Activated CD4-positive, alpha-beta T cell treated with anti-CD3 and anti-CD28 coated beads for 36 hours (primary cell): ENCODE data around the gene WDR70. TPM values are rescaled to one million over a fixed set of nuclear protein-coding genes. Genes with fewer than 3 reads are reported as not detected.
A peak's percentile ranks its signal among the peaks of the same experiment; 100 is the strongest.

Experiments used
- ATAC-seq: fragments of 200-7000 bp; cut with Tn5 transposase; one replicate; pipeline ENCODE4 v1.10.0; 2021; ENCODE audit warnings: mild to moderate bottlenecking, moderate library complexity
- CTCF ChIA-PET: fragments of 350-600 bp; sonication (Branson Sonifier 250); formaldehyde crosslinking; loops from one replicate; lab custom pipeline; 2021; ENCODE audit warnings: antibody characterized with exemption; lab: Charles Lee
- POLR2A ChIA-PET: fragments of 350-600 bp; sonication (Branson Sonifier 250); formaldehyde crosslinking; loops from one replicate; lab custom pipeline; 2021; ENCODE audit warnings: antibody characterized with exemption, inconsistent platforms; lab: Charles Lee
- DNase-seq: peaks from one replicate; pipeline ENCODE4 v3.0.0-alpha.2; 2020
- H3K27ac Mint-ChIP-seq: one replicate; pipeline ENCODE4 v1.8.0; 2021; ENCODE audit warnings: mixed read lengths
- H3K27me3 Mint-ChIP-seq: one replicate; pipeline ENCODE4 v1.8.0; 2021; ENCODE audit warnings: mixed read lengths
- H3K36me3 Mint-ChIP-seq: one replicate; pipeline ENCODE4 v1.8.0; 2021; ENCODE audit warnings: low read depth, mixed read lengths
- H3K4me1 Mint-ChIP-seq: one replicate; pipeline ENCODE4 v1.8.0; 2021; ENCODE audit warnings: mixed read lengths
- H3K4me3 Mint-ChIP-seq: one replicate; pipeline ENCODE4 v1.8.0; 2021; ENCODE audit warnings: mild to moderate bottlenecking, moderate library complexity, mixed read lengths
- H3K9me3 Mint-ChIP-seq: one replicate; pipeline ENCODE4 v1.8.0; 2021; ENCODE audit warnings: low read depth, mixed read lengths
- intact Hi-C, 2 experiments: fragments of 100-400 bp; cut with DNase I in 1 of 2; cut with micrococcal nuclease in 1 of 2; formaldehyde crosslinking; loops; one replicate each; pipeline versions ENCODE4 v1.14.2 to v1.15.1; 2022 to 2024; cut with DNase I, micrococcal nuclease
- total RNA-seq, 2 experiments: library from RNA; stranded (reverse); gene quantifications; one replicate each; pipeline ENCODE4 v1.2.3, GENCODE V29; 2021

Gene WDR70
- total RNA-seq, 2 experiments from 2014 or later = 33.6 to 38.3 TPM

DNA sequence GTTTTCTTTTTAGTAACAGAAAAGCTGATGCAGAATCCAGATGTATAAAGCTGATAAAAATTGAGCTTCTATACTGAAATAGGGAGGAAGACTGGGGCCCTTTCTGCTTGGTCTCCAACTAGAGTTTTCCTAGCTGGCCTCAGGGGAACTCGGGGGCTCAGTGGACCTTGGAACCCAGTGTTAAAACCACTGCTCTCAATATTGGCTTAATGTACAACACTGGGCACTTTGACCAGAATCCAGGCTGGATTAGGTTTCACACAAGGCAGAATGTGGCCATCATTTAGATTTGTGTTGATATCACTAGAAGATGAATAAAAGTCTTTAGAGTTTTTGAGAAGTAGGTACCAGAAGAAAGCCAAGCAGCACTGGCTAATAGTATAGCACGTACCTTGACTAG lies 346.1 kb downstream of the WDR70 start:
- ATAC-seq = no peak
- Mint-ChIP-seq H3K9me3 (no peaks in the 10 kb centered on the region), H3K36me3 (peaks cover 50% of the 10 kb centered on the region), H3K27ac (no peak overlapping the region), H3K27me3 (no peaks in the 10 kb centered on the region), H3K4me1 (peaks cover 33% of the 10 kb centered on the region), H3K4me3 (no peak overlapping the region)
- intact Hi-C loops = loop anchor here in 1 of 2 experiments (10.0 kb wide), 1 partner anchor 1510 kb away; no protein-coding TSS in a partner anchor
- POLR2A ChIA-PET = no interaction called here
- CTCF ChIA-PET = no interaction called here
- DNase-seq = no peak

DNA sequence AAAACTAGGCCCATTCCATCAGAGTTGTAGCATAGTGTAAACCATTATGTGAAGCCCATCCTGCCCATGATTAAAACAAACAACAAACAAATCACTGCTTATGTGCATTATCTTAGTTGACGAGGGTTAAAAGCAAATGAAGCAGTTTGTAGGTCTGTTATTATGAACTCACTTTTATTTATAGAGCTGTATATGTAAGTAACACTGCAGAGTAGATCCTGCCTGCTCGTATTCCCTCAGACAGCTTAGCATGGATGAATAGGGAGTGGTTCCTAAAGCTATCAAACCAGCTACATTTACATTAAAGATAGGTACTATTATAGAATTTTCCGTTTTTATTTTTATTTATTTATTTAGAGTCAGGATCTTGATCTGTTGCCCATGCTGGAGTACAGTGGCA lies 348.1 kb downstream of the WDR70 start:
- CTCF ChIA-PET = interaction anchor here (1.0 to 1.9 kb wide), 2 partner anchors 10 to 315 kb away, joined by 3 to 5 read pairs; no protein-coding TSS in a partner anchor
- H3K36me3 Mint-ChIP-seq = peaks cover 44% of the 10 kb centered on the region
- no peak for DNase-seq
- no peak overlapping the region for H3K27ac Mint-ChIP-seq
- no peak overlapping the region for H3K4me3 Mint-ChIP-seq
- intact Hi-C loops = loop anchor here in 1 of 2 experiments (10.0 kb wide), 1 partner anchor 1508 kb away; no protein-coding TSS in a partner anchor
- H3K9me3 Mint-ChIP-seq = no peaks in the 10 kb centered on the region
- POLR2A ChIA-PET = no interaction called here
- ATAC-seq = no peak
- H3K4me1 Mint-ChIP-seq = peaks cover 16% of the 10 kb centered on the region
- no peaks in the 10 kb centered on the region for H3K27me3 Mint-ChIP-seq

DNA sequence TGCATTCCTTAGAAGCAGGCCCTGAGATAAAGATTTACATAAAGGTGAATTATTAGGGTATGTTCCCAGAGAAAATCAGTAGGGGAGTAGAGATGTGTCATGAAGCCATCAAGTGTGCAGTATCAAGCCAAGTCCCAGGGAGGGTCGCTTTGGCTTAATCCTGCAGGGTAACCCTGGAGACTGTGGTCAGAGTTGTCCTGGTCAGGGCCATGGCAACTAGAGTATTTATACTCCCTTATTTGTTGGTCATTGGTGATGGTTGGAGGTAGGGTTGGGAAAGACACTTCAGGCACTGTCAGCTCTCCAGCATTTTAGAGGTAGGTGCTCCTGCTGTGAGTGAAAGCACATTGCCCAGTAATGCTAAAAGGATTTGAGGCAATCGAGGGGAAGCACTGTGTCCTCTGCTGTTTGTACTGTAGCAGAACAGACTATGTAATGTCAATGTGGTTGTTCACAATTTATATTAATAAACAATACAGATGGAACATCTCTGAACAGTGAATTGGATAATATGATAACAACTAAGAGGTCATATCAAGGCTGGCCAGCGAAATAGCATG lies 351.9 kb downstream of the WDR70 start:
- Mint-ChIP-seq H3K4me3 (no peak overlapping the region), H3K36me3 (peaks cover 41% of the 10 kb centered on the region), H3K27ac (no peak overlapping the region), H3K4me1 (peaks cover 3% of the 10 kb centered on the region), H3K27me3 (no peaks in the 10 kb centered on the region), H3K9me3 (no peaks in the 10 kb centered on the region)
- ChIA-PET CTCF (no interaction called here), POLR2A (no interaction called here)
- DNase-seq = no peak
- no peak for ATAC-seq
- intact Hi-C loops = no loop called here

DNA sequence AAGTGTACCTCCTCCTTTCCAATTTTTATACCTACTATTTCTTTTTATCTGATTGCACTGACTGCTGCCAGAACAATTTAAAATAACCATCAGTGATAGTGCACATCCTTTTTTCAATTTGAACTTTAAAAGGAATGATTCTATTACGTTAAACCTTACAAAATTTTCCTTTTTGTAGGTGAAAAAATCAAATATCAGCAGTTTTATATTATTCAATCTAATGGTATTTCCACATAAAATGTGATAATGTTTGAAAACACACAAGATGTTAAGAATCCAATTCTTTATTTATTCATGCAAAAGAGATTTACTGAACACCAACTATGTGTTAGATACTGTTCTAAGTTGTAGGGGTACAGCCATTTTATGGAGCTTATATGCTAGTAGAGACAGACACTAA lies 355.0 kb downstream of the WDR70 start:
- Mint-ChIP-seq H3K27ac (no peak overlapping the region), H3K36me3 (peaks cover 30% of the 10 kb centered on the region), H3K27me3 (no peaks in the 10 kb centered on the region), H3K9me3 (no peaks in the 10 kb centered on the region), H3K4me3 (no peak overlapping the region), H3K4me1 (peaks cover 21% of the 10 kb centered on the region)
- no peak for DNase-seq
- ATAC-seq = no peak
- intact Hi-C loops = no loop called here
- CTCF ChIA-PET = interaction anchor here (0.8 kb wide), 1 partner anchor 11 kb away, joined by 3 read pairs; no protein-coding TSS in a partner anchor
- POLR2A ChIA-PET = no interaction called here

DNA sequence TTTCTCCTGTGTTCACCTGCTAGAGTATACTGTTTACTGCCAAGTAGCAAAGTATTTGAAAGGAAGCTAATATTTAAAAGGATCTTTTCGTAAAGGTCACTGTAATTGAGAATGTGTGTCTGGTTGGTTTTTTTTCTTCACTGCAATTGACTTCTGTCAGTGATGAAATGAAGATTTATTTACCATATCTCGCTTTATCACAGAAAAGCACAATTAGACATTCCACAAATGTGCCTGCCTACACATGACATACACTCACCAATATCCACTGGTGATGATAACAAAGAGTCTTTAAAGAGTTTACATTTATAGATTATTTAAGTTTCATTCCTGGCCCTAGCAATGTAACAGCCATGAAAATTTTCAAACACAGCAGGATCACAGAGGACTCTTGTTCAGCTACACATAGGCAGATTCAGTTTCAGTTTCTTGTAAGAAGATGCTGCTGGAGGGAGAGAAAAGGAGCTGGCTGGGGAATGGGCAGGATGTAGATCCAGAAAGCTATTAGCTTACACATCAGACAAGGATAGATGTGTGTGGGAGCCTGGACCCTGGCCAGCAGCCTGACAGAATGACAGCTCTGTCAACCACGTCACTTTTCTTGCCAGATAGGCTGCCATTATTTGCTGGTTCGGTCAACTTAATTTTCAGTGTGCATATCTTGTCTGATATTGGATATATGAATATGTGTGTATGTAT lies 356.7 kb downstream of the WDR70 start:
- intact Hi-C loops = no loop called here
- Mint-ChIP-seq H3K36me3 (peaks cover 32% of the 10 kb centered on the region), H3K4me1 (peaks cover 23% of the 10 kb centered on the region), H3K27ac (no peak overlapping the region), H3K4me3 (no peak overlapping the region), H3K9me3 (no peaks in the 10 kb centered on the region), H3K27me3 (no peaks in the 10 kb centered on the region)
- DNase-seq (no peak), ATAC-seq (no peak)
- ChIA-PET POLR2A (no interaction called here), CTCF (interaction anchor here (1.2 to 1.5 kb wide), 2 partner anchors 10 to 13 kb away, joined by 3 to 10 read pairs; no protein-coding TSS in a partner anchor)

DNA sequence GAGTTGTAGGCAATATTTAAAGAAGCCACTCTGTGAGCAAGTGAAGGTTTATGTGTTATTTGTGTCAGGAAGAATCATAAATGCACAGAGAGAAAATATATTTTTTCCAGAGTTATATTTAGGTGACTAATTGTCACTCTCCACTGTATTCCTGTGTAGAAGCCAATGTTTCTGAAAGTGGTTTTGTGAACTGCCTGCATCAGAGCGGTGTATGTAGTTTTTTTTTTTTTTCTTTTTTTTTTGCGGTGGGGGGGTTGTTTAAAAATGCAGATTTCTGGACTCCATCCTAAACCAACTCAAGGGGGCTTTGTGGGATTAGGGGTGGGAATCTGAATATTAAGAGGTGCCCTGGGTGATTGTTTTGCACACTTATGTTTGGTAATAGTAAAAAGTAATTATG lies 357.3 kb downstream of the WDR70 start:
- POLR2A ChIA-PET = no interaction called here
- no peak for ATAC-seq
- intact Hi-C loops = no loop called here
- Mint-ChIP-seq H3K4me1 (peaks cover 23% of the 10 kb centered on the region), H3K36me3 (peaks cover 33% of the 10 kb centered on the region), H3K27ac (no peak overlapping the region), H3K9me3 (no peaks in the 10 kb centered on the region), H3K27me3 (no peaks in the 10 kb centered on the region), H3K4me3 (no peak overlapping the region)
- no peak for DNase-seq
- CTCF ChIA-PET = interaction anchor here (1.1 kb wide), 1 partner anchor 14 kb away, joined by 3 read pairs; no protein-coding TSS in a partner anchor

DNA sequence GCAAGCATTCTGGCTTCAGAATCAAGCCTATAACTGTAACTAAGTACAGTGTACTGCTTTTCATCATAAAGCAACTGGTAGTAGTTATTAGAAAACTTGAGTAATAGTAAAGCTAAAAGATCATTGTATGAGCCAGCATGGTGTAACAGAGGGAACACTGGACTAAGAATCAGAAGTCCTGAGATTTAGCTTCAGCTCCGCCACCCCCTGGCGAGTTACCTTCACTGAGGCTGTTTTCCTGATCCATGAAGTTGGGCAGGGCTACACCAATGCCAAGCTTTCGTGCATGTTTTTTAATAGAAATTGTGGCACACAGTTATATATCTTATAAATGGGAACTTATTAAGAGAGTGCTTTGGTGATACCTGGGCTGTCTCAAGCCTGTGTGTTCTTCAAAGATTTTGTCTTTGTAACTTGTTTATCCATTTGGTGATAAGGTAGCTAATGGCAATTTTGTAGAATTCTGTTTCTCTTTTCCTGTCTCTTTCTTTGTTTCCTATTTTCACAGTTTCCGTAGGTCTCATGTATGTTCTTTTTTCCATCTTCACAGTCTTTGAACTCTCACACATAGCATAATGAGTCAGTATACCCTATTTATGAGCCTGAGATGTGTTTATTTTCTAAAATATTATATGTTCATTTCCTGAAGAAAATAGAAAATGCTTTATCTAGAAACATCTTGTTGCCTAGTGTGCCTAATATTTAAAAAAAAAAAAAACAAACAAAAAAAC lies 358.4 kb downstream of the WDR70 start:
- intact Hi-C loops = loop anchor here (1.0 kb wide), 2 partner anchors 14 to 16 kb away; no protein-coding TSS in a partner anchor
- peaks cover 44% of the 10 kb centered on the region for H3K36me3 Mint-ChIP-seq
- no peaks in the 10 kb centered on the region for H3K27me3 Mint-ChIP-seq
- H3K4me3 Mint-ChIP-seq = no peak overlapping the region
- DNase-seq (no peak), ATAC-seq (no peak)
- POLR2A ChIA-PET = interaction anchor here (0.6 to 1.9 kb wide), 2 partner anchors 15 to 70 kb away, joined by 3 to 6 read pairs; no protein-coding TSS in a partner anchor
- no peaks in the 10 kb centered on the region for H3K9me3 Mint-ChIP-seq
- peaks cover 23% of the 10 kb centered on the region for H3K4me1 Mint-ChIP-seq
- no peak overlapping the region for H3K27ac Mint-ChIP-seq
- CTCF ChIA-PET = interaction anchor here (0.9 to 1.7 kb wide), 7 partner anchors 9 to 37 kb away, joined by 3 to 5 read pairs (median 3); no protein-coding TSS in a partner anchor

DNA sequence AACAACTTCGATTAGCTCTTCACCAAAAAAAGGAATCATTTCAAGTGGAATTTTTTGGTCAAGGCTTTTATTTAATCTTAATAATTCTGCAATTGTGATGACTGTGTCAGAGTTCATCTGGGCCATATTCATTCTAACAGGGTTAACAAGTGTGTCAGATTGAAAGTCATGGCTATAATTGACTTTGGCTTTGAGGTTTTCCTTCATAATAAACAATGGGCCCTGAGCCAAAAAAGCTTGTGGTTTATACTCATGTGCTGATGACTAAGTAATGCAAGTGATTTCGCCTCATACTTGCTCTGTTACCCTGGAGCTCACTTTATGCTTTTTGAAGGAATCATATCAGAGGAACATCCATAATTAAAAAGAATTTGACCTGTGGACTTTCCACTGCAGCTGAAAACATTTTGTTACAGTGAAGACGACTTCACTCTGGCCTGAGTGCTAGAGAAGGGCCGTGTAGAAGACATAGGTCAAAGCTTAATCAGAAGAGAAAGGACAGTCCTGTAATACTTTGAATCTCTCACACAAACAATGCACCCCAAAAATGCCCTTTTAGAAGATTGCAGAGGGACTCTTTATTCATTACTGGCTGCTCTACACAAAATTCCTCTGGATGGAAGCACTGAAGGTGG lies 359.1 kb downstream of the WDR70 start:
- Mint-ChIP-seq H3K27ac (no peak overlapping the region), H3K36me3 (peaks cover 43% of the 10 kb centered on the region), H3K9me3 (no peaks in the 10 kb centered on the region), H3K27me3 (no peaks in the 10 kb centered on the region), H3K4me1 (peaks cover 23% of the 10 kb centered on the region), H3K4me3 (no peak overlapping the region)
- POLR2A ChIA-PET = interaction anchor here (0.6 to 1.9 kb wide), 2 partner anchors 15 to 71 kb away, joined by 3 to 6 read pairs; no protein-coding TSS in a partner anchor
- CTCF ChIA-PET = interaction anchor here (0.9 to 1.7 kb wide), 5 partner anchors 8 to 36 kb away, joined by 3 to 5 read pairs (median 3); no protein-coding TSS in a partner anchor
- intact Hi-C loops = loop anchor here (1.0 kb wide), 2 partner anchors 15 to 17 kb away; no protein-coding TSS in a partner anchor
- DNase-seq = peak; percentile 13
- peak; percentile 84 for ATAC-seq

DNA sequence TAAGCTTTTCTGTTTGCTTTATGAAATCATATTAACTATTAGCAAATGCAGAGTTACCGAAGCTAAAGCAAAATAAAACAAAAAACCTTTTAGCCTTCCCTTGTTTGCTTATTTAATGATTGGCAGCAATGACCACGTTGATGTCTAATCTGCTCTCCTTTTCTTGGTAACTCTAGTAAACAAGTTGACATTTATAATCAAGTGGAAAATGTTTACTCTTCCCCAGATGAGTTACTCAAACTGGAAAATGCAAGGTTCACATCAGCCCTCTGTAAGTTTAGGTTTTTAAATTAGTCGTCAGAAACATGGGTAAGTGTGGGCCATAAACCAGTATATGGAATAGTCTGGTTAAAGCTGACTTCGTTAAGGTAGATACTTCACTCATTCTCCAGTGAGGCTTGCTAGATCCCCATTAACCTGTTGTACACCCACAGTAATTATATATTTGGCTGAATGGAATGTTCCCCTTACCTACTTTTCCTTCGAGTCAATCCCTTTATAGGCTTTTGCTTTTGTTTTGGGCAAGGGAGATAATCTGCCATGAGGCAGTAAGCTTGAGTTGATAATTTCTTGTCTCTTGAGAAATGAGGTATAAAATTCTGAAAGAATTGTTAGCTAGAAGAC lies 359.9 kb downstream of the WDR70 start:
- Mint-ChIP-seq H3K4me3 (no peak overlapping the region), H3K27ac (no peak overlapping the region), H3K36me3 (peaks cover 46% of the 10 kb centered on the region), H3K27me3 (no peaks in the 10 kb centered on the region), H3K4me1 (peaks cover 23% of the 10 kb centered on the region), H3K9me3 (no peaks in the 10 kb centered on the region)
- POLR2A ChIA-PET = interaction anchor here (1.9 kb wide), 1 partner anchor 16 kb away, joined by 6 read pairs; no protein-coding TSS in a partner anchor
- no peak for ATAC-seq
- no peak for DNase-seq
- intact Hi-C loops = loop anchor here (1.0 kb wide), 2 partner anchors 16 to 18 kb away; no protein-coding TSS in a partner anchor
- CTCF ChIA-PET = interaction anchor here (1.3 to 2.0 kb wide), 3 partner anchors 16 to 36 kb away, joined by 3 to 5 read pairs (median 5); no protein-coding TSS in a partner anchor

DNA sequence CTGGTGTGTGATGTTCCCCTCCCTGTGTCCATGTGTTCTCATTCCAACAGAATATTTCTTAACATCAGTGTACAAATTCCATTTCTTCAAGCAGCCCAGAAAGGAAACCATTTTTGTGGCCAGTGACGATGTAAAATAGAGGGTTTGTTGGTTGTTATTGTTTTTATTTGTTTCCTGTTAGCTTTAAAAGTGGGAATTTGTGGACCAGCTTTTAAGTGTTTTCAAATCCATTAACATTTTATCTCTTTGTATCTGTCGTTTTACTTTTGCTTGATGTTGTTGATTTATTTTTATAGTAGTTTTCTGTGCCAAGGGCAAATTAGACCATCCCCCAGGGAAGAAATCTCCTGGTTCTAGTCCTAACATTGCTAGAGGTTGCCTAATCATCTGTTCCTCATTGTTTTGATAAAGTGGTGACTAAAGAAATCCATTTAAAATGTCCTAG lies 360.7 kb downstream of the WDR70 start:
- Mint-ChIP-seq H3K27me3 (no peaks in the 10 kb centered on the region), H3K36me3 (peaks cover 55% of the 10 kb centered on the region), H3K4me3 (no peak overlapping the region), H3K27ac (no peak overlapping the region), H3K9me3 (peaks cover 2% of the 10 kb centered on the region), H3K4me1 (peaks cover 23% of the 10 kb centered on the region)
- ChIA-PET POLR2A (no interaction called here), CTCF (interaction anchor here (0.9 to 2.0 kb wide), 4 partner anchors 18 to 336 kb away, joined by 3 to 5 read pairs (median 4); no protein-coding TSS in a partner anchor)
- ATAC-seq (no peak), DNase-seq (no peak)
- intact Hi-C loops = no loop called here
